AG09319 (cell line): ENCODE data around the gene DENND2A.
"Not testable (repeated sequence)": the region's sequence is repeated elsewhere in the genome, so short reads cannot be mapped to it uniquely, and the experiment has no call there.

Experiments
- DNase-seq: peaks from one replicate; pipeline ENCODE4 v3.0.0-alpha.2; 2010; ENCODE audit warnings: low read depth; ENCODE audit errors: extremely low read depth
- TF ChIP-seq, protein P1 (sequence below): IDR thresholded peaks from 2 replicates; pipeline ENCODE4 v1.5.1; 2011; ENCODE audit warnings: low read depth, mild to moderate bottlenecking, inconsistent platforms, low read length, moderate library complexity

The DENND2A gene

DNA sequence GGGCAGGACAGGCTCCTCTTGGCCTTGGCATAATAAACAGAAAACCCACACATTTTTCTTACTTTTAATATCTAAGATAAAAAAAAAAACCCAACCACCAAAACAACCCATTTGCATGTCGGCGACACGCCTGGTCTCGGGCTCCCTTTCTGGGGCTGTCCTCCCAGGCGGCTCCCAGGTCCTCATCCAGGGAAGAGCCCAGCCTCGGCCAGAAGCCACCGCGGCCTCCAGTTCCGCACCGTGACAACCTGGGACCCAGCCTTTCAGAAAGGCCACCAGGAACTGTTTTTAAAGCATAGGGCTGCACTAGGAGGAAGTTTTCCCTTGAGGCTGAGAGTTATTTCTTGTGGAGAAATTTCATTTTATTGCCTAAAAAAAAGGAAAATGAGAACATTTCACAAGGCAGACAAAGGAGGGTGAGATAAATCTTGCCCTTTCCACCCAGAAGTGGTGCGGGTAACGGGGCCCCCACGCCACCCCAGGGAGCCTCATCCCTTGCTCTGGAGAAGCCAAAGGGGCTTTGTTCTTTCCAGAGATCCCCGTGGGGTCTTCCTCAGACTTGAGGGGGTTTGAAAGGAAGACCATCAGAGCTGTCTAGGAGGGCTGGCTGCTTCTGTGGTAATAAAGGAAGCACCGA is 122.1 kb downstream of the DENND2A start:
- TF ChIP-seq, protein P1, sequence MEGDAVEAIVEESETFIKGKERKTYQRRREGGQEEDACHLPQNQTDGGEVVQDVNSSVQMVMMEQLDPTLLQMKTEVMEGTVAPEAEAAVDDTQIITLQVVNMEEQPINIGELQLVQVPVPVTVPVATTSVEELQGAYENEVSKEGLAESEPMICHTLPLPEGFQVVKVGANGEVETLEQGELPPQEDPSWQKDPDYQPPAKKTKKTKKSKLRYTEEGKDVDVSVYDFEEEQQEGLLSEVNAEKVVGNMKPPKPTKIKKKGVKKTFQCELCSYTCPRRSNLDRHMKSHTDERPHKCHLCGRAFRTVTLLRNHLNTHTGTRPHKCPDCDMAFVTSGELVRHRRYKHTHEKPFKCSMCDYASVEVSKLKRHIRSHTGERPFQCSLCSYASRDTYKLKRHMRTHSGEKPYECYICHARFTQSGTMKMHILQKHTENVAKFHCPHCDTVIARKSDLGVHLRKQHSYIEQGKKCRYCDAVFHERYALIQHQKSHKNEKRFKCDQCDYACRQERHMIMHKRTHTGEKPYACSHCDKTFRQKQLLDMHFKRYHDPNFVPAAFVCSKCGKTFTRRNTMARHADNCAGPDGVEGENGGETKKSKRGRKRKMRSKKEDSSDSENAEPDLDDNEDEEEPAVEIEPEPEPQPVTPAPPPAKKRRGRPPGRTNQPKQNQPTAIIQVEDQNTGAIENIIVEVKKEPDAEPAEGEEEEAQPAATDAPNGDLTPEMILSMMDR: no peak
- no peak for DNase-seq

DNA sequence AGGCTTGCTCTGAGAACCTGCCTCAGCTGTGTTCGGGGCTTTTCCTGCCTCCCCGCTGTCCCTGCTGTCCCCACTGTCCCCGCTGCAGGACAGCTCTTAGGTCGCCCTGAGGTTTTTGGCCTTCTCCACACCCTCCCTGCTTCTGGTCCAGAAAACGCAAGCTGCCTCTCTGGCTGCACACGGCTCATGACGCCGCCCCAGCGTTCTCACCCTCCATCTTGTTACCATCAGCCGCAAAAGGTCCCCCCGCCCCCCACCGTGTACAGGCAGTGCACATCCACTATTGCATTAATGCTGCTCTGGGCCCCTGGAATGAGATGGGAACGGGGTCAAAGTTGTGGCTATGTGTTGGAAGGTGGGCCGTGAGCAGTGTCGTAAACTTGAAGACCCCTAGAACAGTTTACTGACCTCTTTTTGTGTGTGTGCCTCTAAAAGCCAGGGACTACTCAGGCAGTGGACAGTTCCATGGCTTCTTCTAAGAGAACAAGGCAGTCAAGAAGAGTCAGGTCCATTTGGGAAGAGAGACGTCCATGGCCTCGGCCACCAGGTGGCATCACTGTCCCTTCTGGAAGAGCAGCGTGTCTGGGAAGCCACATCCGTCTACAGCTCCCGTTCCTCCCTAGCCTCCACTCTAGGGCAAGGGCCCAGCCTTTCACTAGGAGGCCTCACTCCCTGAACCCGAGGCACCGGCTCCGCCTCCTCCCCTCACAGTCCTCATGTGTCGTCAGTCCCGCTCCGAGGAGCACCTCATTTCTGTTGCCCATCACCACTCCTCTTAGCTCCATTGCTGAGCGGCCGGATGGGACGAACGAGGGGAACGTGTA is 122.9 kb downstream of the DENND2A start:
- TF ChIP-seq, protein P1: peak; percentile 90
- DNase-seq: peak; percentile 79

DNA sequence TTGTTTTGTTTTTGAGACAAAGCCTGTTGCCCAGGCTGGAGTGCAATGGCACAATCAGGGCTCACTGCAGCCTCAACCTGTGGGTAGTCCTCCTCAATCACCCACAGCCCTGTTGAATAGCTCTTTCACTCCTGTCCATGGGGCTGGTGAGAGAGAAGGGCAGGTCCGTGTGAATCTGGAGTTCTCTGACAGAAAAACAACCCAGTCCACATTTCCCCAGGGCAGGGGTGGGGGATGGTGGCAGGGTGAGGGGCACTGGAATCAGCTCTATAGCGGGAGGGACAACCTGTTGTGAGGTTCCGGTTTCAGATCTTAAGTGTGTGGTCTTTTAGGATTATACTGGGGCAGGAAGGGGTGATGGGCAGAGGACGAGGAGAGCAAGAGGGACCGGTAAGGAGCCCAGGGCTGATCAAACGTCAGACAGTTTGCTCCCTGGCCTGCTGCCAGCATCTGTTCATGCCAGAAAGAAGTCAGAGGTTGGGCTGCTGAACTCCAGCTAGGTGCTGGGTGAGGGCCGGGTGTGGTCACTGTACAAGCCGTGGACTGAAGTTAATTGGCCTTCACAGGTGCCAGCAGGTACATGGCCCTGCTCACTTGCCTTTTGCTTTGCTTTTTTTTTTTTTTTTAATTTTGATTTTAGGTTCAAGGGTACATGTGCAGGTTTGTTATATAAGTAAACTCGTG is 128.2 kb downstream of the DENND2A start:
- TF ChIP-seq, protein P1: no peak
- DNase-seq: no peak

DNA sequence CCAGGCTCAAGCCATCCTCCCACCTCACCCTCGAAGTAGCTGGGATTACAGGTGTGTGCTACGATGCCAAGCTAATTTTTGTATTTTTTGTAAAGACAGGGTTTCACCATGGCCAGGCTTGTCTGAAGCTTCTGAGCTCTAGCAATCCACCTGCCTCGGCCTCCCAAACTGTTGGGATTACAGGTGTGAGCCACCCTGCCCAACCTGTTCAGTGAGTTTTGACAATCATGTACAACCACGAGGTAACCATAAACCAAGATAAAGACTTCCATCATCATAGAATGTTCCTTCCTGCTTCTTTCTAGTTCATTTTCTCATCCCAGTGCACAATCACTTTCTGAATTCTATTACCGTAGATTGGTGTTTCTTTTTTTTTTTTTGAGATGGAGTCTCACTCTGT is 130.8 kb downstream of the DENND2A start:
- TF ChIP-seq, protein P1: no peak
- no peak for DNase-seq

DNA sequence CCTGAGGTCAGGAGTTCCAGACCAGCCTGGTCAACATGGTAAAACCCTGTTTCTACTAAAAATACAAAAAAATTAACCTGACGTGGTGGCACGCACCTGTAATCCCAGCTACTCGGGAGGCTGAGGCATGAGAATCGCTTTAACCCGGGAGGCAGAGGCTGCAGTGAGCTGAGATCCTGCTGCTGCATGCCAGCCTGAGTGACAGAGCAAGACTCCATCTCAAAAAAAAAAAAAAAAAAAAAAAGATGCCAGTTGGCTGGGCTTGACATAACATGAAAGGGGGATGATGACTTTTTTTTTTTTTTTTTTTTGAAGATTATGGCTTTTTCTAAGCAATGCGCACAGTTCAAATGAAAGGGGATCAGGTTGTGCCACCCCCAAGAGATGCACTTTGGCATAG is 133.1 kb downstream of the DENND2A start:
- not testable (repeated sequence) for DNase-seq

DNA sequence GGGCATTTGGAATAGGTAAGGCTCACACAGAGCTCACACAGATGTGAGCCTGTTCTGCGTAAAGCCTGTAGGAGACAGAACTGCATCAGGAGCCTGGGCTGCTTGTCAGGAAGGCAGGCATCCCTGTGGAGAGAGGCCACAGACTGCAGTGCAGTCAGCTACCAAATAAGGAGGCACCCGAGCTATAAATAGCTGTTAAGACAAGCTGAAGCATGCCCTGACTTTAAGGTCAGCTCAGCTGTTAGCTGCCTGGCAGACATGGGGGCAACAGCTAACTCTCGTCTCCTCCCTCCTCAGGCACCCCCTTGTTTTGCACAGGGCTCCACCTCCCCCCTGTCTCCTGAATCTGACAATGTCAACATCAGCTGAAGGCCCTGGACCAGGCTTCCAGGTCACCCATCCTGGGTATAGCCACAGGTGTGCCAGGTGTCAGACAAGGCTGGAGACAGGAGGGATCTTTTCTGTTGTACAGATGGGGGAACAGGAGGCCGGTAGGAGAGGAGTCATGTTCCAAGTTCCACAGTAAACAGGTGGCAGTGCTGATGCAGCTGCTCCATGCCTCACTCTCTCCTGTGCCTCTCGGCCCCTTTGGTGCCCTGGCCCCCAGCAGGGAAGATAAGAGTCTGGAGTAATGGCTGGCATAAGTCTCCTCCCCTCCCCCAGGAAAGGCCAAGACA is 133.7 kb downstream of the DENND2A start:
- no peak for DNase-seq
- TF ChIP-seq, protein P1: peak; percentile 4

DNA sequence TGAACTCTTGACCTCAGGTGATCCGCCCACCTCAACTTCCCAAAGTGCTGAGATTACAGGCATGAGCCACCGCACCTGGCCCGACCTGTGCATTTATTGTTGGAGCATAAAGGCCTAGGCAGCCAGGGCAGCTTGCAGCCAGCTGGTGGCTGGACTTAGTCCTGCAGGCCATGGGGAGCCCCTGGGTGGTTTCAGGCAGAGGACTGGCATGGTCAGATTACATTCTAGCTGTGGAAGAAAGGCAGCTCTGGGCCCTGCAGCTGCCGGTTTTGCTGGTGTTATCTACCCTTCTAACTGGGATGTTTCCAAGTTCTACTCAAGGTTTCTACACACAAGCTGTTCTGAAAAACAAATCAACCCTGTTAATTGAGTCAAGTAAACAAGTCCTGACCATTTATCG is 138.6 kb downstream of the DENND2A start:
- TF ChIP-seq, protein P1: no peak
- DNase-seq: no peak

DNA sequence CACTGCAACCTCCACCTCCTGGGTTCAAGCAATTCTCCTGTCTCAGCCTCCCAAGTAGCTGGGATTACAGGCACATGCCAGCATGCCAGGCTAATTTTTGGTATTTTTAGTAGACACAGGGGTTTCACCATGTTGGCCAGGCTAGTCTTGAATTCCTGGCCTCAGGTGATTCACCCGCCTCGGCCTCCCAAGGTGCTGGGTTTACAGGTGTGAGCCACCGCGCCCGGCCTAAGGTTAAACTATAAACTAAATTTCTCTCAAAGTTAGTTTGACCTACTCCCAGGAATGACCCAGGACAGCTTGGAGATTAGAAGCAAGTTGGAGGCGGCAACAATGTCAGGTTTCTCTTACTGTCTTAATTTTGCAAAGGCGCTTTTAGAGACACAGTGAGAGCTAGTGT is 142.8 kb downstream of the DENND2A start:
- not testable (repeated sequence) for DNase-seq
